GM12878 (cell line): ENCODE data around the gene LRTM2.

Experiments
- ATF3 ChIP-seq: IDR thresholded peaks from 2 replicates; pipeline ENCODE4 v1.6.1; 2011; ENCODE audit warnings: low read depth, mild to moderate bottlenecking, low read length, moderate library complexity, borderline replicate concordance; ENCODE audit errors: extremely low read depth
- BACH1 ChIP-seq: fragments of 450-650 bp; IDR thresholded peaks from 2 replicates; pipeline ENCODE4 v1.6.1; 2017; ENCODE audit warnings: mild to moderate bottlenecking, borderline replicate concordance
- FOXK2 ChIP-seq: fragments of 450-650 bp; IDR thresholded peaks from 2 replicates; pipeline ENCODE4 v1.6.1; 2017; ENCODE audit warnings: mild to moderate bottlenecking, moderate library complexity
- FOXM1 ChIP-seq: IDR thresholded peaks from 2 replicates; pipeline ENCODE4 v1.6.1; 2012; ENCODE audit warnings: low read depth, mild to moderate bottlenecking, inconsistent platforms, low read length, moderate library complexity
- MAX ChIP-seq: IDR thresholded peaks from 2 replicates; pipeline ENCODE4 v1.6.1; 2012; ENCODE audit warnings: low read depth, low read length, improper control_type of control experiment
- POLR2AphosphoS5 ChIP-seq: IDR thresholded peaks from 2 replicates; pipeline ENCODE4 v1.6.1; 2011; ENCODE audit warnings: mild to moderate bottlenecking, low read length, inconsistent platforms
- SIX5 ChIP-seq: IDR thresholded peaks from 2 replicates; pipeline ENCODE4 v1.6.1; 2011; ENCODE audit warnings: mild to moderate bottlenecking, low read depth, low read length, moderate library complexity; ENCODE audit not compliant: severe bottlenecking
- SREBF2 ChIP-seq: IDR thresholded peaks from 2 replicates; pipeline ENCODE4 v1.6.1; 2012; ENCODE audit warnings: mild to moderate bottlenecking, low read length
- SUZ12 ChIP-seq: fragments of 200-600 bp; sonication (generic); IDR thresholded peaks from one replicate; pipeline ENCODE4 v1.6.1; 2018; ENCODE audit warnings: antibody characterized with exemption, mild to moderate bottlenecking; ENCODE audit not compliant: unreplicated experiment
- TF ChIP-seq, protein P1 (sequence below): fragments of 450-650 bp; IDR thresholded peaks from 2 replicates; pipeline ENCODE4 v1.6.1; 2017; ENCODE audit warnings: mild to moderate bottlenecking, low read depth, inconsistent platforms; ENCODE audit not compliant: poor library complexity, severe bottlenecking
- TF ChIP-seq, protein P2 (sequence below), 3 experiments: IDR thresholded peaks in 2 of 3; conservative IDR thresholded peaks in 1 of 3; 2 replicates each; pipeline ENCODE4 v1.5.1; 2011; ENCODE audit warnings: low read depth in 3 of 3, low read length in 3 of 3, mild to moderate bottlenecking in 3 of 3, control low read depth in 2 of 3, moderate library complexity in 2 of 3, inconsistent platforms in 1 of 3, mixed read lengths in 1 of 3; ENCODE audit not compliant: control insufficient read depth in 2 of 3, insufficient read depth in 1 of 3; ENCODE audit errors: extremely low read depth in 1 of 3

GRCh38 chr12:1828856-1829255, 8.5 kb downstream of the LRTM2 start:
- TF ChIP-seq FOXK2: no peak
- TF ChIP-seq, protein P1, sequence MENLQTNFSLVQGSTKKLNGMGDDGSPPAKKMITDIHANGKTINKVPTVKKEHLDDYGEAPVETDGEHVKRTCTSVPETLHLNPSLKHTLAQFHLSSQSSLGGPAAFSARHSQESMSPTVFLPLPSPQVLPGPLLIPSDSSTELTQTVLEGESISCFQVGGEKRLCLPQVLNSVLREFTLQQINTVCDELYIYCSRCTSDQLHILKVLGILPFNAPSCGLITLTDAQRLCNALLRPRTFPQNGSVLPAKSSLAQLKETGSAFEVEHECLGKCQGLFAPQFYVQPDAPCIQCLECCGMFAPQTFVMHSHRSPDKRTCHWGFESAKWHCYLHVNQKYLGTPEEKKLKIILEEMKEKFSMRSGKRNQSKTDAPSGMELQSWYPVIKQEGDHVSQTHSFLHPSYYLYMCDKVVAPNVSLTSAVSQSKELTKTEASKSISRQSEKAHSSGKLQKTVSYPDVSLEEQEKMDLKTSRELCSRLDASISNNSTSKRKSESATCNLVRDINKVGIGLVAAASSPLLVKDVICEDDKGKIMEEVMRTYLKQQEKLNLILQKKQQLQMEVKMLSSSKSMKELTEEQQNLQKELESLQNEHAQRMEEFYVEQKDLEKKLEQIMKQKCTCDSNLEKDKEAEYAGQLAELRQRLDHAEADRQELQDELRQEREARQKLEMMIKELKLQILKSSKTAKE: no peak
- TF ChIP-seq SUZ12: no peak
- TF ChIP-seq POLR2AphosphoS5: no peak
- no peak for TF ChIP-seq MAX
- no peak for TF ChIP-seq BACH1
- TF ChIP-seq, protein P2, sequence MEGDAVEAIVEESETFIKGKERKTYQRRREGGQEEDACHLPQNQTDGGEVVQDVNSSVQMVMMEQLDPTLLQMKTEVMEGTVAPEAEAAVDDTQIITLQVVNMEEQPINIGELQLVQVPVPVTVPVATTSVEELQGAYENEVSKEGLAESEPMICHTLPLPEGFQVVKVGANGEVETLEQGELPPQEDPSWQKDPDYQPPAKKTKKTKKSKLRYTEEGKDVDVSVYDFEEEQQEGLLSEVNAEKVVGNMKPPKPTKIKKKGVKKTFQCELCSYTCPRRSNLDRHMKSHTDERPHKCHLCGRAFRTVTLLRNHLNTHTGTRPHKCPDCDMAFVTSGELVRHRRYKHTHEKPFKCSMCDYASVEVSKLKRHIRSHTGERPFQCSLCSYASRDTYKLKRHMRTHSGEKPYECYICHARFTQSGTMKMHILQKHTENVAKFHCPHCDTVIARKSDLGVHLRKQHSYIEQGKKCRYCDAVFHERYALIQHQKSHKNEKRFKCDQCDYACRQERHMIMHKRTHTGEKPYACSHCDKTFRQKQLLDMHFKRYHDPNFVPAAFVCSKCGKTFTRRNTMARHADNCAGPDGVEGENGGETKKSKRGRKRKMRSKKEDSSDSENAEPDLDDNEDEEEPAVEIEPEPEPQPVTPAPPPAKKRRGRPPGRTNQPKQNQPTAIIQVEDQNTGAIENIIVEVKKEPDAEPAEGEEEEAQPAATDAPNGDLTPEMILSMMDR (IDR thresholded peaks at IDR 0.05 in 2 of 3, conservative IDR thresholded peaks at IDR 0.05 in 1 of 3; ENCODE audit: control insufficient read depth in 2 of 3, extremely low read depth in 1 of 3, insufficient read depth in 1 of 3, low read depth in 3 of 3, low read length in 3 of 3): no peak
- no peak for TF ChIP-seq SREBF2
- no peak for TF ChIP-seq FOXM1
- TF ChIP-seq SIX5: no peak
- TF ChIP-seq ATF3: no peak
